Hepatocyte (in vitro differentiated cells): ENCODE data around the gene PATE3. TPM values are rescaled to one million over a fixed set of nuclear protein-coding genes. Genes with fewer than 3 reads are reported as not detected.

ENCODE experiments used
- DNase-seq: peaks from one replicate; pipeline ENCODE4 v3.0.0-alpha.2; 2016; ENCODE audit warnings: low spot score
- H2AFZ ChIP-seq: fragments of 200-600 bp; sonication (generic); 2 replicates; pipeline ENCODE4 v1.6.0; 2016; ENCODE audit warnings: antibody characterized with exemption, mild to moderate bottlenecking
- H3K27ac ChIP-seq: fragments of 200-600 bp; sonication (generic); 2 replicates; pipeline ENCODE4 v1.5.1; 2016; ENCODE audit warnings: mild to moderate bottlenecking
- H3K27me3 ChIP-seq: fragments of 200-600 bp; sonication (generic); 2 replicates; pipeline ENCODE4 v1.6.1; 2016
- H3K36me3 ChIP-seq: fragments of 200-600 bp; sonication (generic); replicated peaks from 2 replicates; pipeline ENCODE4 v1.5.1; 2016; ENCODE audit warnings: low read depth; ENCODE audit not compliant: insufficient read depth
- H3K4me1 ChIP-seq: fragments of 200-600 bp; sonication (generic); 2 replicates; pipeline ENCODE4 v1.5.1; 2016; ENCODE audit warnings: mild to moderate bottlenecking, moderate library complexity; ENCODE audit not compliant: insufficient read depth
- H3K4me2 ChIP-seq: fragments of 200-600 bp; sonication (generic); 2 replicates; pipeline ENCODE4 v1.6.0; 2016
- H3K4me3 ChIP-seq: fragments of 200-600 bp; sonication (generic); 2 replicates; pipeline ENCODE4 v1.5.1; 2016; ENCODE audit warnings: mild to moderate bottlenecking
- H3K79me2 ChIP-seq: fragments of 200-600 bp; sonication (generic); 2 replicates; pipeline ENCODE4 v1.6.0; 2017; ENCODE audit warnings: mild to moderate bottlenecking
- H3K9me2 ChIP-seq: fragments of 200-600 bp; sonication (generic); replicated peaks from 2 replicates; pipeline ENCODE4 v1.6.0; 2017; ENCODE audit warnings: mild to moderate bottlenecking; ENCODE audit not compliant: insufficient read depth
- H3K9me3 ChIP-seq: fragments of 200-600 bp; sonication (generic); 2 replicates; pipeline ENCODE4 v1.5.1; 2016; ENCODE audit warnings: low read depth, mild to moderate bottlenecking
- H4K20me1 ChIP-seq: fragments of 200-600 bp; sonication (generic); 2 replicates; pipeline ENCODE4 v1.6.0; 2016; ENCODE audit warnings: mild to moderate bottlenecking; ENCODE audit not compliant: insufficient read depth, poor library complexity, severe bottlenecking
- CTCF ChIP-seq: fragments of 200-600 bp; sonication (generic); IDR thresholded peaks from 2 replicates; pipeline ENCODE4 v1.5.1; 2016; ENCODE audit warnings: antibody characterized with exemption, mild to moderate bottlenecking; ENCODE audit not compliant: poor library complexity
- EZH2 ChIP-seq: fragments of 200-600 bp; sonication (generic); IDR thresholded peaks from 2 replicates; pipeline ENCODE4 v1.6.1; 2016; ENCODE audit warnings: antibody characterized with exemption, mild to moderate bottlenecking, borderline replicate concordance
- EZH2phosphoT487 ChIP-seq: fragments of 200-600 bp; sonication (generic); IDR thresholded peaks from one replicate; pipeline ENCODE4 v1.6.1; 2018; ENCODE audit warnings: antibody characterized with exemption, mild to moderate bottlenecking, low read depth, moderate library complexity; ENCODE audit not compliant: unreplicated experiment, severe bottlenecking
- WGBS: methylation state at CpG from one replicate; pipeline ENCODE4 v1.1.6; 2016; ENCODE audit warnings: low lambda C conversion rate; ENCODE audit errors: missing lambda C conversion rate; 5-methylcytosine and 5-hydroxymethylcytosine counted together
- polyA plus RNA-seq: library from polyadenylated mRNA; unstranded; fragments of >200 nt; fragmentation: Nextera tagmentation; extraction: Ambion mirVana; gene quantifications from 2 replicates; pipeline ENCODE4 v1.2.1, GENCODE V29; 2016
- total RNA-seq: library from RNA; depleted of rRNA; stranded (reverse); fragments of >200 nt; gene quantifications from 2 replicates; pipeline ENCODE4 v1.2.3, GENCODE V29; 2014

PATE3 gene
- total and polyA plus RNA-seq, 2 experiments from 2014 or later, result not detected

GRCh38 chr11:125750629-125751028 is 37.3 kb upstream of the PATE3 start:
- DNase-seq, result no peak
- no peak overlapping the region for H2AFZ ChIP-seq
- H3K4me1 ChIP-seq, result no peaks in the 10 kb centered on the region
- H3K36me3 ChIP-seq, result no peaks in the 10 kb centered on the region
- no peaks in the 10 kb centered on the region for H3K9me3 ChIP-seq
- no peak overlapping the region for H3K27ac ChIP-seq
- H3K9me2 ChIP-seq, result no peaks in the 10 kb centered on the region
- 51% methylated on average over 2 of the region's 2 CpGs for WGBS
- no peak overlapping the region for H3K4me2 ChIP-seq
- H3K27me3 ChIP-seq, result no peaks in the 10 kb centered on the region
- no peak for TF ChIP-seq CTCF
- no peak for TF ChIP-seq EZH2
- no peak for TF ChIP-seq EZH2phosphoT487
- H3K4me3 ChIP-seq, result no peak overlapping the region
- H4K20me1 ChIP-seq, result no peaks in the 10 kb centered on the region
- H3K79me2 ChIP-seq, result no peaks in the 10 kb centered on the region

GRCh38 chr11:125756050-125756449 is 31.9 kb upstream of the PATE3 start:
- WGBS, result 85% methylated on average over 7 of the region's 7 CpGs
- TF ChIP-seq EZH2, result no peak
- TF ChIP-seq EZH2phosphoT487, result no peak
- no peak for TF ChIP-seq CTCF
- H3K27ac ChIP-seq, result no peak overlapping the region

GRCh38 chr11:125762445-125762844 is 25.5 kb upstream of the PATE3 start:
- TF ChIP-seq EZH2 (no peak), CTCF (no peak), EZH2phosphoT487 (no peak)
- Histone ChIP-seq H4K20me1 (no peaks in the 10 kb centered on the region), H3K4me3 (no peak overlapping the region), H3K4me2 (no peak overlapping the region), H3K9me3 (no peaks in the 10 kb centered on the region), H3K79me2 (no peaks in the 10 kb centered on the region), H2AFZ (no peak overlapping the region), H3K27ac (no peak overlapping the region), H3K27me3 (no peaks in the 10 kb centered on the region), H3K36me3 (no peaks in the 10 kb centered on the region), H3K9me2 (no peaks in the 10 kb centered on the region), H3K4me1 (no peaks in the 10 kb centered on the region)
- no peak for DNase-seq
- 81% methylated on average over 1 of the region's 1 CpG for WGBS

More at GRCh38 chr11:125756050-125756449, 31.9 kb upstream of the PATE3 start:
- Histone ChIP-seq H3K9me2 (no peaks in the 10 kb centered on the region), H3K4me1 (no peaks in the 10 kb centered on the region), H3K36me3 (no peaks in the 10 kb centered on the region), H4K20me1 (no peaks in the 10 kb centered on the region), H2AFZ (no peak overlapping the region), H3K4me2 (no peak overlapping the region), H3K9me3 (no peaks in the 10 kb centered on the region), H3K27me3 (no peaks in the 10 kb centered on the region), H3K4me3 (no peak overlapping the region), H3K79me2 (no peaks in the 10 kb centered on the region)
- DNase-seq, result no peak

GRCh38 chr11:125763483-125763882 is 24.4 kb upstream of the PATE3 start:
- no peaks in the 10 kb centered on the region for H3K36me3 ChIP-seq
- no peaks in the 10 kb centered on the region for H4K20me1 ChIP-seq
- H2AFZ ChIP-seq, result no peak overlapping the region
- H3K4me1 ChIP-seq, result no peaks in the 10 kb centered on the region
- WGBS, result 93% methylated on average over 2 of the region's 2 CpGs
- no peaks in the 10 kb centered on the region for H3K27me3 ChIP-seq
- H3K79me2 ChIP-seq, result no peaks in the 10 kb centered on the region
- H3K9me2 ChIP-seq, result no peaks in the 10 kb centered on the region
- no peak for DNase-seq
- TF ChIP-seq EZH2, result no peak
- TF ChIP-seq CTCF, result no peak
- no peak for TF ChIP-seq EZH2phosphoT487
- H3K4me2 ChIP-seq, result no peak overlapping the region
- H3K27ac ChIP-seq, result no peak overlapping the region
- H3K4me3 ChIP-seq, result no peak overlapping the region
- H3K9me3 ChIP-seq, result no peaks in the 10 kb centered on the region
